Measurements from ENCODE around the gene MCUB. TPM values are rescaled to one million over a fixed set of nuclear protein-coding genes. Genes with fewer than 3 reads are reported as not detected.

MCUB gene
- polyA plus RNA-seq, 3 donors, result 117 to 125 (median 123) TPM

- Histone ChIP-seq H2AFZ (ENCODE audit: insufficient read depth, low read depth, low read length, poor library complexity, severe bottlenecking) (no peak overlapping the region), H3K36me3 (replicated peaks in 1 of 2; ENCODE audit: control insufficient read depth in 1 of 2, insufficient read depth in 2 of 2, low read length in 2 of 2) (peaks cover 0 to 6% of the 10 kb centered on the region in 2 donors), H3K4me3 (replicated peaks in 1 of 3; ENCODE audit: low read depth in 2 of 3, low read length in 3 of 3) (no peak overlapping the region), H3K9ac (ENCODE audit: insufficient read depth, low read length, poor library complexity, severe bottlenecking) (no peak overlapping the region), H3K79me2 (ENCODE audit: insufficient read depth, low read length) (no peaks in the 10 kb centered on the region), H4K20me1 (ENCODE audit: insufficient read depth, low read length) (no peaks in the 10 kb centered on the region), H3K27ac (ENCODE audit: low read depth in 1 of 2, low read length in 2 of 2) (no peak overlapping the region), H3K4me1 (ENCODE audit: control insufficient read depth in 1 of 2, insufficient read depth in 2 of 2, low read length in 2 of 2) (peaks cover 4 to 6% of the 10 kb centered on the region in 2 donors), H3K9me3 (replicated peaks in 1 of 2; ENCODE audit: control insufficient read depth in 1 of 2, insufficient read depth in 1 of 2, low read length in 2 of 2) (no peaks in the 10 kb centered on the region), H3K4me2 (replicated peaks; ENCODE audit: extremely low read depth, low read length, poor library complexity, severe bottlenecking) (no peak overlapping the region), H3K27me3 (ENCODE audit: control insufficient read depth in 2 of 2, insufficient read depth in 2 of 2, low read length in 2 of 2) (no peaks in the 10 kb centered on the region)
- WGBS (ENCODE audit: insufficient coverage), result 100% methylated on average over 1 of the region's 1 CpG
- no peak for DNase-seq
- peaks cover 0 to 5% of the 10 kb centered on the region in 2 donors for H3K36me3 Mint-ChIP-seq
- H3K9me3 Mint-ChIP-seq, result no peaks in the 10 kb centered on the region
- H3K27ac Mint-ChIP-seq, result no peak overlapping the region
- TF ChIP-seq CTCF (IDR thresholded peaks at IDR 0.05), result no peak
- intact Hi-C loops (cut with micrococcal nuclease), result loop anchor here (10.0 kb wide), 3 partner anchors 106 to 274 kb away; partner anchors contain the start of genes GAR1 (in 1 of the 2), RRH (in 1 of the 2) and SEC24B (in 1 of the 2)
- no peak overlapping the region for H3K4me3 Mint-ChIP-seq
- peaks cover 5% of the 10 kb centered on the region for H3K4me1 Mint-ChIP-seq
- no peaks in the 10 kb centered on the region for H3K27me3 Mint-ChIP-seq (ENCODE audit: low read depth in 3 of 3)
Observed at GRCh38 chr4:109708990-109709389, 148.9 kb downstream of the MCUB start.

GRCh38 chr4:109713500-109713899 lies 153.5 kb downstream of the MCUB start:
- no peak for DNase-seq
- Histone ChIP-seq H2AFZ (ENCODE audit: insufficient read depth, low read depth, low read length, poor library complexity, severe bottlenecking) (no peak overlapping the region), H3K27ac (ENCODE audit: low read depth in 1 of 2, low read length in 2 of 2) (no peak overlapping the region), H4K20me1 (ENCODE audit: insufficient read depth, low read length) (no peaks in the 10 kb centered on the region), H3K36me3 (replicated peaks in 1 of 2; ENCODE audit: control insufficient read depth in 1 of 2, insufficient read depth in 2 of 2, low read length in 2 of 2) (peaks cover 4 to 11% of the 10 kb centered on the region in 2 donors), H3K79me2 (ENCODE audit: insufficient read depth, low read length) (no peaks in the 10 kb centered on the region), H3K4me3 (replicated peaks in 1 of 3; ENCODE audit: low read depth in 2 of 3, low read length in 3 of 3) (no peak overlapping the region), H3K27me3 (ENCODE audit: control insufficient read depth in 2 of 2, insufficient read depth in 2 of 2, low read length in 2 of 2) (no peaks in the 10 kb centered on the region), H3K9me3 (replicated peaks in 1 of 2; ENCODE audit: control insufficient read depth in 1 of 2, insufficient read depth in 1 of 2, low read length in 2 of 2) (no peaks in the 10 kb centered on the region), H3K4me1 (ENCODE audit: control insufficient read depth in 1 of 2, insufficient read depth in 2 of 2, low read length in 2 of 2) (no peaks in the 10 kb centered on the region), H3K9ac (ENCODE audit: insufficient read depth, low read length, poor library complexity, severe bottlenecking) (no peak overlapping the region), H3K4me2 (replicated peaks; ENCODE audit: extremely low read depth, low read length, poor library complexity, severe bottlenecking) (no peak overlapping the region)
- H3K27me3 Mint-ChIP-seq (ENCODE audit: low read depth in 3 of 3), result no peaks in the 10 kb centered on the region
- TF ChIP-seq CTCF (IDR thresholded peaks at IDR 0.05), result no peak
- H3K9me3 Mint-ChIP-seq, result no peaks in the 10 kb centered on the region
- no peaks in the 10 kb centered on the region for H3K4me1 Mint-ChIP-seq
- peaks cover 4 to 12% of the 10 kb centered on the region in 2 donors for H3K36me3 Mint-ChIP-seq
- no CpG with 5 or more reads among the region's 3 CpGs for WGBS (ENCODE audit: insufficient coverage)
- no peak overlapping the region for H3K27ac Mint-ChIP-seq
- intact Hi-C loops (cut with micrococcal nuclease), result no loop called here
- H3K4me3 Mint-ChIP-seq, result no peak overlapping the region

Data from CD14-positive monocyte (primary cell).